ENCODE results near the gene LAMA3.
A peak's percentile ranks its signal among the peaks of the same experiment; 100 is the strongest.

LAMA3 gene

GRCh38 chr18:23719634-23720201, 30.5 kb downstream of the LAMA3 start (continued):
- TF ChIP-seq ZNF639 (tag by site-specific recombination; IDR thresholded peaks at IDR 0.05): 0 out of 2 replicates have a peak, but pooled peaks have one; percentile 42
- TF ChIP-seq ZNF335 (tag by site-specific recombination; conservative IDR thresholded peaks at IDR 0.05): 0 out of 2 replicates have a peak, but pooled peaks have one; percentile 33
- no peak for TF ChIP-seq KLF16 (tag by site-specific recombination; IDR thresholded peaks at IDR 0.05)
- peak; percentile 61 for TF ChIP-seq ZNF366 (tag by site-specific recombination; conservative IDR thresholded peaks at IDR 0.05)
- peak; percentile 33 for TF ChIP-seq KLF10 (tag by site-specific recombination; IDR thresholded peaks at IDR 0.05)
- TF ChIP-seq ZBTB7A (tag by site-specific recombination; IDR thresholded peaks at IDR 0.05; ENCODE audit: low read depth): no peak
- TF ChIP-seq KLF8 (tag by site-specific recombination; IDR thresholded peaks at IDR 0.05): peak; percentile 46; the same call in 1 of the 2 replicates
- peak; percentile 62 for TF ChIP-seq ZBTB21 (tag by site-specific recombination; IDR thresholded peaks at IDR 0.05)
- peak; percentile 70 for TF ChIP-seq PRDM1 (tag by site-specific recombination; IDR thresholded peaks at IDR 0.05)
- peak; percentile 96 for TF ChIP-seq ZNF664 (tag by site-specific recombination; IDR thresholded peaks at IDR 0.05)
- TF ChIP-seq ZBTB1 (tag by site-specific recombination; IDR thresholded peaks at IDR 0.05): no peak
- peak; percentile 86 for TF ChIP-seq ZEB2 (tag by site-specific recombination; IDR thresholded peaks at IDR 0.05)
- no peak for TF ChIP-seq ZNF2 (tag by site-specific recombination; IDR thresholded peaks at IDR 0.05)
- TF ChIP-seq ZFHX2 (tag by site-specific recombination; conservative IDR thresholded peaks at IDR 0.05): peak; percentile 38; the same call in 1 of the 2 replicates
- peak; percentile 70 for TF ChIP-seq ZNF558 (tag by site-specific recombination; IDR thresholded peaks at IDR 0.05)
- 0 out of 2 replicates have a peak, but pooled peaks have one; percentile 23 for TF ChIP-seq TRIM28 (IDR thresholded peaks at IDR 0.05; ENCODE audit: borderline replicate concordance, low read length)
- TF ChIP-seq SP3 (tag by site-specific recombination; IDR thresholded peaks at IDR 0.05): peak; percentile 45; the same call in 1 of the 2 replicates
- TF ChIP-seq ZNF692 (tag by site-specific recombination; IDR thresholded peaks at IDR 0.05): peak; percentile 74; the same call in 1 of the 2 replicates
- TF ChIP-seq ZFP37 (tag by site-specific recombination; IDR thresholded peaks at IDR 0.05): peak; percentile 83
- TF ChIP-seq HIC1 (tag by site-specific recombination; IDR thresholded peaks at IDR 0.05): 0 out of 2 replicates have a peak, but pooled peaks have one; percentile 37
- peak; percentile 87 for TF ChIP-seq ZNF629 (tag by site-specific recombination; IDR thresholded peaks at IDR 0.05)
- peak; percentile 63 for TF ChIP-seq GLIS1 (tag by site-specific recombination; IDR thresholded peaks at IDR 0.05)
- no peak for TF ChIP-seq ZNF830 (tag by site-specific recombination; IDR thresholded peaks at IDR 0.05; ENCODE audit: low read depth)
- peak; percentile 66; the same call in 1 of the 2 replicates for TF ChIP-seq ZNF660 (tag by site-specific recombination; IDR thresholded peaks at IDR 0.05)
- no peak for TF ChIP-seq BCL6B (tag by site-specific recombination; IDR thresholded peaks at IDR 0.05)
- no peak for TF ChIP-seq OVOL3 (tag by site-specific recombination; IDR thresholded peaks at IDR 0.05)
- no peak; the same call in 1 of the 2 replicates for TF ChIP-seq ZNF501 (tag by site-specific recombination; IDR thresholded peaks at IDR 0.05)
- TF ChIP-seq INSM2 (tag by site-specific recombination; IDR thresholded peaks at IDR 0.05): peak; percentile 38; the same call in 1 of the 2 replicates
- TF ChIP-seq SP7 (tag by site-specific recombination; IDR thresholded peaks at IDR 0.05): peak; percentile 64
- peak; percentile 59 for TF ChIP-seq ZXDB (tag by site-specific recombination; IDR thresholded peaks at IDR 0.05)
- 0 out of 2 replicates have a peak, but pooled peaks have one; percentile 13 for TF ChIP-seq SCRT1 (tag by site-specific recombination; IDR thresholded peaks at IDR 0.05; ENCODE audit: borderline replicate concordance)
- TF ChIP-seq ZNF777 (tag by site-specific recombination; IDR thresholded peaks at IDR 0.05; ENCODE audit: borderline replicate concordance): no peak
- no peak for TF ChIP-seq ZNF416 (tag by site-specific recombination; IDR thresholded peaks at IDR 0.05)
- 0 out of 2 replicates have a peak, but pooled peaks have one; percentile 29 for TF ChIP-seq ZNF394 (tag by site-specific recombination; IDR thresholded peaks at IDR 0.05; ENCODE audit: borderline replicate concordance)
